HepG2 (cell line): Measurements from ENCODE around the gene CTTNBP2NL. TPM values are rescaled to one million over a fixed set of nuclear protein-coding genes. Genes with fewer than 3 reads are reported as not detected.
A peak's percentile ranks its signal among the peaks of the same experiment; 100 is the strongest.

Experiments
- CREBL2 ChIP-seq: sonication (generic); formaldehyde crosslinking; IDR thresholded peaks from 2 replicates; pipeline ENCODE4 v1.8.1; 2023; ENCODE audit warnings: missing genetic modification reagents, mild to moderate bottlenecking, borderline replicate concordance
- ELF3 ChIP-seq: IDR thresholded peaks from 2 replicates; pipeline ENCODE4 v1.6.1; 2016; ENCODE audit warnings: missing genetic modification reagents, missing compliant biosample characterization
- ETV5 ChIP-seq: IDR thresholded peaks from 2 replicates; pipeline ENCODE4 v1.6.1; 2018; ENCODE audit warnings: missing biosample characterization, missing genetic modification reagents, inconsistent platforms, borderline replicate concordance
- LCORL ChIP-seq, 2 experiments: fragments of 450-650 bp in 1 of 2; sonication (generic) in 1 of 2; formaldehyde crosslinking in 1 of 2; IDR thresholded peaks; 2 replicates each; pipeline versions ENCODE4 v1.5.0 to v1.6.1; 2017 to 2020; ENCODE audit warnings: antibody characterized with exemption in 1 of 2, missing genetic modification reagents in 1 of 2
- MTA3 ChIP-seq: sonication (generic); formaldehyde crosslinking; IDR thresholded peaks from 2 replicates; pipeline ENCODE4 v1.4.0; 2020; ENCODE audit warnings: missing genetic modification reagents
- NAIF1 ChIP-seq: sonication (generic); formaldehyde crosslinking; IDR thresholded peaks from 2 replicates; pipeline ENCODE4 v1.5.0; 2020; ENCODE audit warnings: mild to moderate bottlenecking, missing genetic modification reagents, borderline replicate concordance
- RBM22 ChIP-seq: fragments of 200-400 bp; formaldehyde crosslinking; optimal IDR thresholded peaks from 2 replicates; pipeline ENCODE3; 2017; ENCODE audit warnings: mild to moderate bottlenecking, low read length, moderate library complexity
- RFXANK ChIP-seq: IDR thresholded peaks from 2 replicates; pipeline ENCODE4 v1.6.1; 2016
- ZBTB8A ChIP-seq: sonication (generic); formaldehyde crosslinking; IDR thresholded peaks from 2 replicates; pipeline ENCODE4 v1.4.0; 2020; ENCODE audit warnings: mild to moderate bottlenecking, low read depth, missing genetic modification reagents, borderline replicate concordance
- ZFP37 ChIP-seq: sonication (generic); formaldehyde crosslinking; IDR thresholded peaks from 2 replicates; pipeline ENCODE4 v1.4.0; 2020; ENCODE audit warnings: missing genetic modification reagents, borderline replicate concordance
- ZNF251 ChIP-seq: sonication (generic); formaldehyde crosslinking; IDR thresholded peaks from 2 replicates; pipeline ENCODE4 v1.9.0; 2021; ENCODE audit warnings: mild to moderate bottlenecking, missing genetic modification reagents
- ZNF331 ChIP-seq: sonication (generic); formaldehyde crosslinking; IDR thresholded peaks from 2 replicates; pipeline ENCODE4 v1.4.0; 2020; ENCODE audit warnings: missing genetic modification reagents
- ZNF572 ChIP-seq: sonication (generic); formaldehyde crosslinking; IDR thresholded peaks from 2 replicates; pipeline ENCODE4 v1.5.1; 2020; ENCODE audit warnings: mild to moderate bottlenecking, missing genetic modification reagents
- ZNF652 ChIP-seq: IDR thresholded peaks from 2 replicates; pipeline ENCODE4 v1.6.1; 2016; ENCODE audit warnings: low read depth, borderline replicate concordance
- ZNF781 ChIP-seq: sonication (generic); formaldehyde crosslinking; IDR thresholded peaks from 2 replicates; pipeline ENCODE4 v1.5.1; 2020; ENCODE audit warnings: borderline replicate concordance, mild to moderate bottlenecking, missing genetic modification reagents; ENCODE audit errors: not compliant biosample characterization
- polyA plus RNA-seq, 8 experiments: library from polyadenylated mRNA; depleted of rRNA in 3 of 8; stranded (reverse) in 7 of 8; unstranded in 1 of 8; fragments of >200 nt; fragmentation: Illumina TruSeq in 4 of 8; extraction: Trizol in 4 of 8; gene quantifications; 2 replicates each; pipeline versions ENCODE4 v1.2.1 to v1.2.3, GENCODE V29; 2011 to 2016; ENCODE audit warnings: low read depth in 4 of 8, missing spikeins in 1 of 8, mixed read lengths in 1 of 8; ENCODE audit not compliant: insufficient read depth in 1 of 8
- total RNA-seq, 5 experiments: library from RNA; depleted of rRNA; stranded (reverse); fragments of >200 nt; fragmentation: Illumina TruSeq; extraction: Trizol; gene quantifications; 2 replicates each; pipeline ENCODE4 v1.2.3, GENCODE V29; 2016; ENCODE audit warnings: low read depth in 1 of 5
- TF ChIP-seq, protein P1 (sequence below): IDR thresholded peaks from 2 replicates; pipeline ENCODE4 v1.6.1; 2016; ENCODE audit warnings: missing genetic modification reagents, missing compliant biosample characterization
- TF ChIP-seq, protein P2 (sequence below): sonication (generic); formaldehyde crosslinking; IDR thresholded peaks from 2 replicates; pipeline ENCODE4 v1.8.0; 2022; ENCODE audit warnings: missing genetic modification reagents, low read depth, mild to moderate bottlenecking, borderline replicate concordance
- TF ChIP-seq, protein P3 (sequence below), 2 experiments: IDR thresholded peaks; 2 replicates each; pipeline ENCODE4 v1.6.1; 2011 to 2012; ENCODE audit warnings: low read length in 2 of 2, borderline replicate concordance in 1 of 2, low read depth in 1 of 2, mild to moderate bottlenecking in 1 of 2, moderate library complexity in 1 of 2
- TF ChIP-seq, protein P4 (sequence below): sonication (generic); formaldehyde crosslinking; IDR thresholded peaks from 2 replicates; pipeline ENCODE4 v1.4.0; 2020; ENCODE audit warnings: mild to moderate bottlenecking, missing genetic modification reagents

CTTNBP2NL gene
- total and polyA plus RNA-seq, 2 of the 13 experiments (the other 11 are each of a cell fraction or from before 2014, with no cell fraction given): 2.1 to 4.1 TPM

DNA sequence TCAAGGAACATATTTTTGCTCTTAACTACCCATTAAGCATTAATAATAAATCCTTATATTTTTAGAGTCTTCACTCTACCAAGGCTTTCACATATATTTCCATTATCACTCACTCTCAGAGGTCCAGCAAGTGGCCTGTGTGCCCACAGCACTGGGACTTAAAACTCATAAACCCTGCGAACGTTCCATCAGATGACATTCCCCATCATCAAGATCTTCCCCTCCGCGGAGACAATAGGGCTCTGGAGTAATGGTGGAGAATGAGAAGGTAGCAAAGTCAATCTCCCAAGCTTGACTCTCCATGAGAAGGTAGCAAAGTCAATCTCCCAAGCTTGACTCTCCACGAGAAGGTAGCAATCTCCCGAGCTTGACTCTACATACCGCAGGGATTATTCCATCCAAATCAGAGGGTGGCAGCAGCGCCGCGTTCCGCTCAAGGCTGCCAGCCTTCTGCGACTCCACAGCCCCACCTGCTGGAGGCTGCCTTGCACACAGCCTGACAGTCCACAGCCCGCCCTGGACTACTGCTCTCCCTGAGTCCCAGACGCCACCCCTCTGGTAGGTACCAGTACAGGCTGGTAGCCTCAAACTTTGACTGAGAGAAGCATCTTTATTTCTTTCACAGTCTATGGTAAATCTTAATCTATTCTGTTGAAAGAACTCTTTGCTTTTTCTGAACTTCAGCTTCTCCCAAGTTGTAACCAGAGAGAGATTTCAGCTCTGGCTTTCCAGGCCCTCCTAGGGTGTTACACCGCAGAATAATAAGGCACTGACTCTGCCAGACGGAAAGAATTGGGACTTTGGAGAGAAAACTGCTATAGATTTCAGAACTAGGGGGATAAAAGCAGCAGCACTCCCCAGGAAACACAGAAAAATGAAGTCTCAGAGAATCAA, 26.4 kb upstream of the CTTNBP2NL start (continued):
- TF ChIP-seq ZNF781 (no peak), ZNF652 (no peak), LCORL (IDR thresholded peaks at IDR 0.05) (no peak), LCORL (CRISPR knock-in tag; IDR thresholded peaks at IDR 0.05) (peak; percentile 43; the same call in 1 of the 2 replicates), NAIF1 (CRISPR knock-in tag) (no peak), RBM22 (no peak), ZNF572 (CRISPR knock-in tag) (no peak), ZFP37 (CRISPR knock-in tag) (no peak), RFXANK (CRISPR knock-in tag) (no peak), ETV5 (CRISPR knock-in tag) (0 out of 2 replicates have a peak, but pooled peaks have one; percentile 11), ZNF331 (peak; percentile 23; the same call in 1 of the 2 replicates), ZNF251 (no peak), ZBTB8A (CRISPR knock-in tag) (no peak), ELF3 (CRISPR knock-in tag) (no peak), CREBL2 (no peak), MTA3 (CRISPR knock-in tag) (no peak)
- TF ChIP-seq, protein P1, sequence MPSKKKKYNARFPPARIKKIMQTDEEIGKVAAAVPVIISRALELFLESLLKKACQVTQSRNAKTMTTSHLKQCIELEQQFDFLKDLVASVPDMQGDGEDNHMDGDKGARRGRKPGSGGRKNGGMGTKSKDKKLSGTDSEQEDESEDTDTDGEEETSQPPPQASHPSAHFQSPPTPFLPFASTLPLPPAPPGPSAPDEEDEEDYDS (CRISPR knock-in tag): no peak
- TF ChIP-seq, protein P2, sequence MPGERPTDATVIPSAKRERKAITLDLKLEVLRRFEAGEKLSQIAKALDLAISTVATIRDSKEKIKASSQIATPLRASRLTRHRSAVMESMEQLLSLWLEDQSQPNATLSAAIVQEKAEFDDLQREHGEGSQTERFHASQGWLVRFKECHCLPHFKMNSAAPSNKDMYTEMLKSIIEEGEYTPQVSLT (CRISPR knock-in tag): no peak
- TF ChIP-seq, protein P3, sequence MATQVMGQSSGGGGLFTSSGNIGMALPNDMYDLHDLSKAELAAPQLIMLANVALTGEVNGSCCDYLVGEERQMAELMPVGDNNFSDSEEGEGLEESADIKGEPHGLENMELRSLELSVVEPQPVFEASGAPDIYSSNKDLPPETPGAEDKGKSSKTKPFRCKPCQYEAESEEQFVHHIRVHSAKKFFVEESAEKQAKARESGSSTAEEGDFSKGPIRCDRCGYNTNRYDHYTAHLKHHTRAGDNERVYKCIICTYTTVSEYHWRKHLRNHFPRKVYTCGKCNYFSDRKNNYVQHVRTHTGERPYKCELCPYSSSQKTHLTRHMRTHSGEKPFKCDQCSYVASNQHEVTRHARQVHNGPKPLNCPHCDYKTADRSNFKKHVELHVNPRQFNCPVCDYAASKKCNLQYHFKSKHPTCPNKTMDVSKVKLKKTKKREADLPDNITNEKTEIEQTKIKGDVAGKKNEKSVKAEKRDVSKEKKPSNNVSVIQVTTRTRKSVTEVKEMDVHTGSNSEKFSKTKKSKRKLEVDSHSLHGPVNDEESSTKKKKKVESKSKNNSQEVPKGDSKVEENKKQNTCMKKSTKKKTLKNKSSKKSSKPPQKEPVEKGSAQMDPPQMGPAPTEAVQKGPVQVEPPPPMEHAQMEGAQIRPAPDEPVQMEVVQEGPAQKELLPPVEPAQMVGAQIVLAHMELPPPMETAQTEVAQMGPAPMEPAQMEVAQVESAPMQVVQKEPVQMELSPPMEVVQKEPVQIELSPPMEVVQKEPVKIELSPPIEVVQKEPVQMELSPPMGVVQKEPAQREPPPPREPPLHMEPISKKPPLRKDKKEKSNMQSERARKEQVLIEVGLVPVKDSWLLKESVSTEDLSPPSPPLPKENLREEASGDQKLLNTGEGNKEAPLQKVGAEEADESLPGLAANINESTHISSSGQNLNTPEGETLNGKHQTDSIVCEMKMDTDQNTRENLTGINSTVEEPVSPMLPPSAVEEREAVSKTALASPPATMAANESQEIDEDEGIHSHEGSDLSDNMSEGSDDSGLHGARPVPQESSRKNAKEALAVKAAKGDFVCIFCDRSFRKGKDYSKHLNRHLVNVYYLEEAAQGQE (IDR thresholded peaks at IDR 0.05; ENCODE audit: borderline replicate concordance in 1 of 2, low read depth in 1 of 2, low read length in 2 of 2): no peak
- TF ChIP-seq, protein P4, sequence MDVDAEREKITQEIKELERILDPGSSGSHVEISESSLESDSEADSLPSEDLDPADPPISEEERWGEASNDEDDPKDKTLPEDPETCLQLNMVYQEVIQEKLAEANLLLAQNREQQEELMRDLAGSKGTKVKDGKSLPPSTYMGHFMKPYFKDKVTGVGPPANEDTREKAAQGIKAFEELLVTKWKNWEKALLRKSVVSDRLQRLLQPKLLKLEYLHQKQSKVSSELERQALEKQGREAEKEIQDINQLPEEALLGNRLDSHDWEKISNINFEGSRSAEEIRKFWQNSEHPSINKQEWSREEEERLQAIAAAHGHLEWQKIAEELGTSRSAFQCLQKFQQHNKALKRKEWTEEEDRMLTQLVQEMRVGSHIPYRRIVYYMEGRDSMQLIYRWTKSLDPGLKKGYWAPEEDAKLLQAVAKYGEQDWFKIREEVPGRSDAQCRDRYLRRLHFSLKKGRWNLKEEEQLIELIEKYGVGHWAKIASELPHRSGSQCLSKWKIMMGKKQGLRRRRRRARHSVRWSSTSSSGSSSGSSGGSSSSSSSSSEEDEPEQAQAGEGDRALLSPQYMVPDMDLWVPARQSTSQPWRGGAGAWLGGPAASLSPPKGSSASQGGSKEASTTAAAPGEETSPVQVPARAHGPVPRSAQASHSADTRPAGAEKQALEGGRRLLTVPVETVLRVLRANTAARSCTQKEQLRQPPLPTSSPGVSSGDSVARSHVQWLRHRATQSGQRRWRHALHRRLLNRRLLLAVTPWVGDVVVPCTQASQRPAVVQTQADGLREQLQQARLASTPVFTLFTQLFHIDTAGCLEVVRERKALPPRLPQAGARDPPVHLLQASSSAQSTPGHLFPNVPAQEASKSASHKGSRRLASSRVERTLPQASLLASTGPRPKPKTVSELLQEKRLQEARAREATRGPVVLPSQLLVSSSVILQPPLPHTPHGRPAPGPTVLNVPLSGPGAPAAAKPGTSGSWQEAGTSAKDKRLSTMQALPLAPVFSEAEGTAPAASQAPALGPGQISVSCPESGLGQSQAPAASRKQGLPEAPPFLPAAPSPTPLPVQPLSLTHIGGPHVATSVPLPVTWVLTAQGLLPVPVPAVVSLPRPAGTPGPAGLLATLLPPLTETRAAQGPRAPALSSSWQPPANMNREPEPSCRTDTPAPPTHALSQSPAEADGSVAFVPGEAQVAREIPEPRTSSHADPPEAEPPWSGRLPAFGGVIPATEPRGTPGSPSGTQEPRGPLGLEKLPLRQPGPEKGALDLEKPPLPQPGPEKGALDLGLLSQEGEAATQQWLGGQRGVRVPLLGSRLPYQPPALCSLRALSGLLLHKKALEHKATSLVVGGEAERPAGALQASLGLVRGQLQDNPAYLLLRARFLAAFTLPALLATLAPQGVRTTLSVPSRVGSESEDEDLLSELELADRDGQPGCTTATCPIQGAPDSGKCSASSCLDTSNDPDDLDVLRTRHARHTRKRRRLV: no peak
